ENCODE results near the gene SCYGR5.

- TF ChIP-seq POLR2A (IDR thresholded peaks at IDR 0.05), result no peak
- TF ChIP-seq CTCF (IDR thresholded peaks at IDR 0.05 in 4 of 5, conservative IDR thresholded peaks at IDR 0.05 in 1 of 5), result no peak
Measured at GRCh38 chr2:227629435-227629834, 37.2 kb upstream of the SCYGR5 start.

Measured in gastrocnemius medialis (tissue), 4 donors.